WTC11 (cell line): ENCODE data around the gene CLEC18A.
"Not testable (repeated sequence)": the region's sequence is repeated elsewhere in the genome, so short reads cannot be mapped to it uniquely, and the experiment has no call there.

ENCODE experiments used
- MXD4 ChIP-seq: fragments of 250-450 bp; sonication (Bioruptor Pico); IDR thresholded peaks from 2 replicates; pipeline ENCODE4 v1.8.0; 2021; ENCODE audit warnings: mild to moderate bottlenecking, moderate library complexity, borderline replicate concordance
- ZNF263 ChIP-seq: sonication (generic); formaldehyde crosslinking; IDR thresholded peaks from 2 replicates; pipeline ENCODE4 v1.8.1; 2022; ENCODE audit warnings: low read depth, mild to moderate bottlenecking, moderate library complexity, missing genetic modification reagents

DNA sequence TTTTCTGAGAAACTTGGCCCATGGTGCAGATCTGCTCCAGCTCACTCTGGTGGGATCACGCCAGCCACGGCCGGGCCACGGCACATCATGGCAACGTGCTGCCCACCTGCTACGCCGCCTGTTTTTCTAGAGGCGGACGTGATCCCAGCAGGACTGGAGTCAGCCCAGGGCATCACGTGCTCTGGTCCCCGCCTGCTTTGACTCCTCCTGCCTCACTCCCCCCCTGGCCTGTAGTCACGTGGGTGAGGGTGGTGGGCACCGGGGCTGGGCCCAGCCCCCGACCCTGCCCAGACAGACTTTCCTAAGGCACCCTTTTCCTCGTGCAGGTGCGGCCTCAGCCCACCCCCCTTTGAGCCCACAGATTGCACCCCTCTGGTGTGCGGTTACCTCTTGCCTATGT, 723 bp upstream of the CLEC18A start:
- TF ChIP-seq MXD4, ZNF263 (CRISPR knock-in tag): not testable (repeated sequence)
